ENCODE results near the gene FOXJ2. TPM values are rescaled to one million over a fixed set of nuclear protein-coding genes. Genes with fewer than 3 reads are reported as not detected.
"Not testable (repeated sequence)": the region's sequence is repeated elsewhere in the genome, so short reads cannot be mapped to it uniquely, and the experiment has no call there.

The FOXJ2 gene
- total RNA-seq, 1 donor from 2014 or later = 4.9 TPM

- no peak for DNase-seq
Measured at GRCh38 chr12:8069582-8069981, 37.1 kb downstream of the FOXJ2 start.

DNA sequence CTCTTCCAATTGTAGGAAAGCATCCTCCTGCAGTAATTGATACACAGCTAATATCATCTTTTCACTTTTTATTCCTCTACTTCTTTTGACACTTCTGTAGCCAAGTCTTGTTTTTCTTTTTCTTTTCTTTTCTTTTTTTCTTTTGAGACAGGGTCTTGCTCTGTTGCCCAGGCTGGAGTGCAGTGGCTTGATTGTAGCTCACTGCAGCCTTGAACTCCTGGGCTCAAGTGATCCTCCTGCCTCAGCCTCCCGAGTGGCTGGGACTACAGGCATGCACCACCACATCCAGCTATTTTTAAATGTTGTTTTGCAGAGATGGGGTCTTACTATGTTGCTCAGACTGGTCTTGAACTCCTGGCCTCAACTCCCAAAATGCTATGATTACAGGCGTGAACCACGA lies 39.3 kb downstream of the FOXJ2 start:
- DNase-seq = not testable (repeated sequence)

GRCh38 chr12:8075935-8076334 lies 43.4 kb downstream of the FOXJ2 start:
- no peak for DNase-seq

GRCh38 chr12:8076366-8076765 lies 43.9 kb downstream of the FOXJ2 start:
- no peak for DNase-seq

DNA sequence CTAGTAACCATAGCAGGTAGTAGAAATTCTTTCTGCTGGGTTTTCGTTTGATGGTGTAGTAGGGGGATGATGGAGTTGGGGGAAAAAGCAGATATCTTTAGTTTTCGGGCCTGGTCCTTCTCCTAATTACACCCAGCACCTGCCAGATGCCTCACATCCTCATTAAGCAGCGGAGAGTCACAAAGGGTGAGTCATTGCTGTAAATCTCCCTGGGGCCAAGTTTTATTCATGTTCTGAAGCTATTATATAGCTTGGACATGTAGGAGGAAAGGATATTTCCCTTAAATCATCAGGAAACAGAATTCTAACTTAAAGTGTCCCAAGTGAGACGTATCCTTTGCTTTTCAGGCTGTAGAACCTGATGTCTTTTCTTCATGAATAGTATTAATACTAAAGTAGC lies 44.7 kb downstream of the FOXJ2 start:
- DNase-seq = peak; percentile 78

DNA sequence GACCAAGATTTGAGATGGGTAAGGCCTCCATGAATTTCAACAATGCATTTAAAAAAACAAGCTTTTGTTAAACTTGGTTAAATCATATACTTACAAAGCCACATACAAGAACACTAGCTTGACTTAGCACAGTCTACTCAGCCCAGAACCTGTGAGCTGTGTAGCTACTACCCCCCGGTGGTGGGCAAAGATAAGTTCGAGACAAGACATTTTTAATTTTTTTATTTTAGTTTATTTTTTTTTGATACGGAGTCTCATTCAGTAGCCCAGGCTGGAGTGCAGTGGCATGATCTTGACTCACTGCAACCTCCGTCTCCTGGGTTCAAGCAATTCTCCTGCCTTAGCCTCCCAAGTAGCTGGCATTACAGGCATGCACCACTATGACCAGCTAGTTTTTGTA lies 45.9 kb downstream of the FOXJ2 start:
- peak; percentile 89 for DNase-seq

GRCh38 chr12:8078916-8079315 lies 46.4 kb downstream of the FOXJ2 start:
- DNase-seq = no peak

GRCh38 chr12:8080120-8080519 lies 47.6 kb downstream of the FOXJ2 start:
- DNase-seq = no peak

DNA sequence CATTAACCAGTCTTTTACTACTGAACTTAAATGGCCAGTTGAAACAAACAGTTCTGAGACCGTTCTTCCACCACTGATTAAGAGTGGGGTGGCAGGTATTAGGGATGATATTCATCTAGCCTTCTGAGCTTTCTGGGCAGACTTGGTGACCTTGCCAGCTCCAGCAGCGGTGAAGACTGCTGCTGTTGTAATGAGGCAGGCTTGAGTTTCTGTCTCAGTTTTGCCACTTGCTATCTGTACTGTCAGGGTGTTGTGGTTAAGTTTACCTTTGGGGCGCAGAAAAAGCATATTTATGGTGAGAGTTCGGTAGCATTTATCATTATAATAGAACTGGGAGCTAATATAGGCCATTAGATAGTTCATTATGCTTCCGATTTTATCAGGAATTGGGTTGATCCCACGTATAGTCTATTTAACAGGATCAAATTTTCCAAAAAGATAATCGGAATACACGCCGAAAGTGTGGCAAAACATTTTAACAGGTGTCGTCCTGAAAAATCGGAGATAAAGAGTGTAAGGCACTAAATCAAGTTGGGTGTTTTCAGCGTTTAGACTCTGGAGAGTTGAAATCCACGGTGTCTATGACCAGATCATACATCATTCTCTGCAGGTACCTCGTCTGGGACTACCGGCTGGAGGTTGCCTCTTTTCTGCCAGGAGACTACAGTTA lies 48.9 kb downstream of the FOXJ2 start:
- peak; percentile 17 for DNase-seq

DNA sequence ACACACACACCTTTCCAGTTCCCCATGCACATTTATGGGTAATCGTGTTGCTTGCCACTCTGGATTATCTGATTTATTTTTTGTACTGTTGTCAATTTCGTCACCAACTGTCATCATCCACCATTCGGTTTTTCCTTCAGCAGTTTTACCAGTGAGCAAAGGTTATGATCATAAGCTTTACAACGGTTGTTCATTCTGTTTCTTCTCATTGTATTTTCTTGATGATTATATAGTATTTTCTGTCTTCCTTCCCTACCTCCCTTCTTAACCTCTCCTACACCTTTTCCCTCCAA lies 50.2 kb downstream of the FOXJ2 start:
- no peak for DNase-seq

- DNase-seq = not testable (repeated sequence)
Measured at GRCh38 chr12:8084351-8084750, 51.8 kb downstream of the FOXJ2 start.

DNA sequence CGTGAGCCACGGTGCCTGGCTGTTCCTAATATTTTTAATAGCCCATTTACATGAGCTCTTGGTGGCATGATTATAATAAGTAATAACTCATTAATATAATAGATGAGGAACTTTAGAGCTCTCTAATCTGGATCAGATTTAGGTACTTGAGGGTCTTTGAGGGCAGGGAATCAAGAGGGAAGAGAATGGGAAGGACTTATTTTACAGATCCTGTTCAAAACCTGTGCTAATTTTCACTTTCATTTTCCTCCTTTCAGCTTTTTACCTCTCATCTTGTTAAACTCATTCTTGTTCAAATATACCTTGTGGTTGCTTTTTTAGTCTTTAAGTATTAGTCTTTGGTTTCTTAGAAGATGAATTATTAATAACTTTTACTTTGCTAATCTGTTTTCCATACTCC lies 55.1 kb downstream of the FOXJ2 start:
- no peak for DNase-seq

GRCh38 chr12:8088574-8088973 lies 56.1 kb downstream of the FOXJ2 start:
- DNase-seq = no peak

- not testable (repeated sequence) for DNase-seq
Measured at GRCh38 chr12:8089277-8089676, 56.8 kb downstream of the FOXJ2 start.

DNA sequence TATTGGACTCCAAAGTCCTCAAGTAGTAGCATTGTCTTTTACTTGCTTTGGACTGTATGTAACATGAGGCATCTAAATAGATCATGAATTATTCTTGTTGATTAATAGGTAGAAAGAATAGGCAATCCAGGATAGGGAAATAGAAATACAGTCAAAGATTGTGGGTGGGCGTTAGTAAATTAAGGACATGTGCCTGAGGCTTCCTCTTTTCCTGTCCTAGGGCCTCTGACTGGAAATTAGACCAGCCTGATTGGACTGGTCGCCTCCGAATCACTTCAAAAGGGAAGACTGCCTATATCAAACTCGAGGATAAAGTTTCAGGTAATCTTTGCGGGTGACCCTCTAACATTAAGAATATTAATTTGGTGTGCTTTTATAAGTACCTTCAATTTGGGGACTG lies 57.2 kb downstream of the FOXJ2 start:
- no peak for DNase-seq

DNA sequence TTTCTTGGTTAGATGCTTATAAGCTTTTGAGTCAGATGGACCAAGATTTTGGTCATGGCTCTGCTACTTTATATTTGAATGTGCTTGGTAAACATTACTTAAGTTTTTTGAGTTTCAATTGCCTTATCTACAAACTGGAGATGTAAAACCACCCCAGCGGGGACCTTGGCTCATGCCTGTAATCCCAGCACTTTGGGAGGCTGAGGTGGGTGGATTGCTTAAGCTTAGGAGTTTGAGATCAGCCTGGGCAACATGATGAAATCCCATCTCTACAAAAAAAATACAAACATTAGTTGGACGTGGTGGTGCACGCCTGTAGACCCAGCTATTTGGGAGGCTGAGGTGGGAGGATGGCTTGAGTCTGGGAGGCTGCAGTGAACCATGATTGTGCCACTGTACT lies 60.8 kb downstream of the FOXJ2 start:
- no peak for DNase-seq

- no peak for DNase-seq
Measured at GRCh38 chr12:8096281-8096915, 63.9 kb downstream of the FOXJ2 start.

DNA sequence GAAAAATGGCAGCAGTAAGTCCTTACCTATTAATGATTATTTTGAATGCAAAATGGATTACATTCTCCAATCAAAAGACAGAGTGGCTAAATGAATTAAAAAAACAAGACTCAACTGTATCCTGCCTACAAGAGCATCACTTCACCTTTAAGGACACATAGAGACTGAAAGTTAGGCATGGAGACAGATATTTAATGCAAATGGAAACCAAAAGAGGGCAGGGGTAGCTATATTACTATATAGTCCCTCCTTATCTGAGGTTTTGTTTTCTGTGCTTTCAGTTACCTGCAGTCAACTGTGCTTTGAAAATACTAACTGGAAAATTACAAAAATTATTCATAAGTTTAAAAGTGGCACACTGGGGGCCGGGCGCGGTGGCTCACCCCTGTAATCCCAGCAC lies 66.7 kb downstream of the FOXJ2 start:
- DNase-seq = no peak

Other genes starting within 250 kb of the FOXJ2 start
- gene NANOG, start 243.3 kb upstream of the FOXJ2 start, total RNA-seq = not detected in 2 replicates
- gene SLC2A14, start 159.8 kb upstream of the FOXJ2 start, total RNA-seq = not detected in 2 replicates
- 18.7 and 32.5 TPM in 2 replicates for gene SLC2A3, start 96.5 kb upstream of the FOXJ2 start, total RNA-seq
- 0.09 TPM in 1 of 2 replicates, not detected in the other for gene C3AR1, start 33.6 kb downstream of the FOXJ2 start, total RNA-seq
- gene NECAP1, start 49.6 kb downstream of the FOXJ2 start, total RNA-seq = 45.6 and 59.1 TPM in 2 replicates
- gene CLEC4A, start 90.9 kb downstream of the FOXJ2 start, total RNA-seq = 0.19 TPM in 1 of 2 replicates, not detected in the other
- under 0.01 TPM in 1 of 2 replicates, not detected in the other for gene ZNF705A, start 124.3 kb downstream of the FOXJ2 start, total RNA-seq
- gene FAM90A1, start 194.9 kb downstream of the FOXJ2 start, total RNA-seq = 0.05 TPM in 1 of 2 replicates, not detected in the other

Data from dermis blood vessel endothelial cell (primary cell).